BJ (cell line): ENCODE measurements around the gene COMMD7. TPM values are rescaled to one million over a fixed set of nuclear protein-coding genes. Genes with fewer than 3 reads are reported as not detected.

ENCODE experiments used
- CTCF ChIA-PET: fragments of 350-600 bp; formaldehyde crosslinking; extraction: SDS; loops from one replicate; lab custom pipeline; 2021; ENCODE audit warnings: antibody characterized with exemption, inconsistent platforms; lab: Yijun Ruan, JAX
- POLR2A ChIA-PET: fragments of 300-600 bp; sonication (Branson Sonifier 250); formaldehyde crosslinking; extraction: SDS; loops from one replicate; lab custom pipeline; 2021; ENCODE audit warnings: antibody characterized with exemption; lab: Charles Lee
- DNase-seq: peaks from one replicate; pipeline ENCODE4 v3.0.0-alpha.2; 2011; ENCODE audit warnings: low read depth
- H3K27me3 ChIP-seq: 2 replicates; pipeline ENCODE4 v1.6.0; 2011; ENCODE audit warnings: low read length; ENCODE audit not compliant: control insufficient read depth, insufficient read depth
- H3K36me3 ChIP-seq: 2 replicates; pipeline ENCODE4 v1.5.1; 2011; ENCODE audit warnings: low read length; ENCODE audit not compliant: control insufficient read depth, insufficient read depth
- H3K4me3 ChIP-seq: 2 replicates; pipeline ENCODE4 v1.5.1; 2011; ENCODE audit warnings: low read depth, mild to moderate bottlenecking, control low read depth, low read length
- CTCF ChIP-seq: IDR thresholded peaks from 2 replicates; pipeline ENCODE4 v1.5.1; 2011; ENCODE audit warnings: low read depth, mild to moderate bottlenecking, control low read depth, inconsistent platforms, low read length, moderate library complexity; ENCODE audit not compliant: insufficient read depth
- polyA plus RNA-seq: library from polyadenylated mRNA; depleted of rRNA; stranded (reverse); fragments of >200 nt; gene quantifications from 2 replicates; pipeline ENCODE4 v1.2.3, GENCODE V29; 2011

COMMD7 gene
- polyA plus RNA-seq, 1 experiment: 73.6 TPM

- no peak for TF ChIP-seq CTCF
- no peak for DNase-seq
- CTCF ChIA-PET: interaction anchor here (0.7 to 5.6 kb wide), 7 partner anchors 9 to 268 kb away, joined by 3 to 24 read pairs (median 8); partner anchors contain the start of gene C20orf203
Measured at GRCh38 chr20:32664678-32665159, 78.5 kb downstream of the COMMD7 start.

GRCh38 chr20:32664012-32664677 is 79.1 kb downstream of the COMMD7 start:
- DNase-seq: no peak
- no peak for TF ChIP-seq CTCF
- POLR2A ChIA-PET: no interaction called here
- no peaks in the 10 kb centered on the region for H3K27me3 ChIP-seq
- H3K4me3 ChIP-seq: no peak overlapping the region
- no peaks in the 10 kb centered on the region for H3K36me3 ChIP-seq
- CTCF ChIA-PET: interaction anchor here (1.0 to 5.6 kb wide), 4 partner anchors 11 to 141 kb away, joined by 3 to 24 read pairs (median 12); no protein-coding TSS in a partner anchor

More at GRCh38 chr20:32664678-32665159, 78.5 kb downstream of the COMMD7 start:
- POLR2A ChIA-PET: no interaction called here
- Histone ChIP-seq H3K4me3 (no peak overlapping the region), H3K27me3 (no peaks in the 10 kb centered on the region), H3K36me3 (no peaks in the 10 kb centered on the region)

DNA sequence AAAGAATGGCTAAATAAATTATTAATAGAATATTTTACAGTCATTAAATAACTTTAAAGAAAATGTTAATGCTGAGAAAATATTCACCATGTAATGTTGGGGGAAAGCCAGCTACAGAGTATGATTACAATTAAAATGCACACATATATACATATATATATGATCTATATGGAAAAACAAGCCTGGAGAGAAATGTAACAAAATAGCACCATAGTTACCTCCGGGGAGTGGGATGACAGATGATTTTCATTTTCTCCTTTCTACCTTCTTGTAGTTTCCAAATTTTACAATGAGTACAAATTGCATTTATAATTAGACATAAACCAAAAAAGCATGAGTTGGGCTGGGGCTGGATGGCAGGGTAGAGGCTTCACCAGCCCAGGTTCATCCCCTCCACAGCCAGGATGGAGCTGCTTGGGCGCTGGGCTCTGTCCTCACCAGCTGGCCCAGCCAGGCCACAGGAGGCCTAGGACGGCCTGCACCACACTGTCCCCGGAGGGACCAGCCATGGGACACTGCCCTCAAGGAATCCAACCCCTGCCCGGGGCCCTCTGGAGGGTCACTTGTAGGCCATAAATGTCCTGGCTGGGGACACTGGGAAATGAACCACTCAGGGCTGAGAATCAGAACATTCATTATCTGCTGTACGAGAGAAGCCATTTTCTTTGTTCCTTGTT is 79.8 kb downstream of the COMMD7 start:
- Histone ChIP-seq H3K36me3 (no peaks in the 10 kb centered on the region), H3K27me3 (no peaks in the 10 kb centered on the region), H3K4me3 (no peak overlapping the region)
- TF ChIP-seq CTCF: no peak
- CTCF ChIA-PET: interaction anchor here (1.1 to 5.6 kb wide), 5 partner anchors 10 to 140 kb away, joined by 5 to 24 read pairs (median 11); partner anchors contain the start of gene C20orf203
- DNase-seq: no peak
- POLR2A ChIA-PET: no interaction called here

GRCh38 chr20:32661820-32662528 is 81.3 kb downstream of the COMMD7 start:
- no peak for TF ChIP-seq CTCF
- H3K4me3 ChIP-seq: no peak overlapping the region
- ChIA-PET POLR2A (no interaction called here), CTCF (interaction anchor here (0.6 to 5.6 kb wide), 6 partner anchors 9 to 141 kb away, joined by 3 to 24 read pairs (median 5); partner anchors contain the start of gene C20orf203)
- H3K27me3 ChIP-seq: no peaks in the 10 kb centered on the region
- no peak for DNase-seq
- no peaks in the 10 kb centered on the region for H3K36me3 ChIP-seq
